ENCODE data around the gene PALLD. TPM values are rescaled to one million over a fixed set of nuclear protein-coding genes. Genes with fewer than 3 reads are reported as not detected.
A peak's percentile ranks its signal among the peaks of the same experiment; 100 is the strongest.

PALLD gene
- total and polyA plus RNA-seq, 2 donors (not counting 3 experiments of a cell fraction or from before 2014, with no cell fraction given), result 13.4 to 48.2 TPM

DNA sequence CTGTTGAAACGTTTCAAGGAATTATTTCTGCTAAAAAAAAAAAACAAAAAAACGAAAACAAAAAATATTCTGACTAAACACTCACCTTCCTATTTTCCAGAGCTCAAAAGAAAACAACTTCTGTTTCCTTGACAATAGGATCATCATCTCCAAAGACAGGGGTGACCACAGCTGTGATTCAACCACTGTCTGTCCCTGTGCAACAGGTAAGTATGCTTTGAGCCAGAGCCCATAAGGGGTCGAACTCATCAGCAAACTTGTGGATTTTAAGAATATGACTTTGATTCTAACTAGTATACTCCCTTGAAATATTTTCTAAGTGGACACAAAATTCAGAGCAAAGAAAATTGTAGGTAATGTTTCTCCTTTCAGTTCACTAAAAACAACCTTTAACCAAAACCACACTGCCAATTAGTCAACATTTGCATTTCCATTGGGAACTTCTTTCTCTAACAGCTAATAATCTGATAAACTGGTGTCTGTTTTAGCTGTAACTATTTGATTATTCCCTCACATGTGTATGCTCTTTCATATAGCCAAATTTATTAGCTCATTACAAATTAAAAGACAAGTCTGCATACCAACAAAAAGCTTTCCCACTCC lies 186.1 kb downstream of the PALLD start:
- ChIA-PET CTCF (interaction anchor here (0.9 to 1.7 kb wide), 7 partner anchors 9 to 169 kb away, joined by 3 to 6 read pairs (median 4); no protein-coding TSS in a partner anchor), POLR2A (interaction anchor here (0.6 kb wide), 1 partner anchor 38 kb away, joined by 3 read pairs; no protein-coding TSS in a partner anchor)
- Histone ChIP-seq H3K9ac (replicated peaks; ENCODE audit: extremely low read depth, insufficient read depth, low read length) (no peak overlapping the region), H2AFZ (ENCODE audit: low read depth, low read length) (no peak overlapping the region), H3K9me1 (replicated peaks; ENCODE audit: control insufficient read depth, extremely low read depth, insufficient read depth, low read length) (no peaks in the 10 kb centered on the region), H3K4me2 (ENCODE audit: insufficient read depth, low read length) (no peak overlapping the region), H3K36me3 (ENCODE audit: control insufficient read depth in 2 of 2, extremely low read depth in 1 of 2, insufficient read depth in 2 of 2, low read length in 2 of 2) (no peaks in the 10 kb centered on the region), H3K4me3 (replicated peaks in 1 of 3; ENCODE audit: insufficient read depth in 1 of 3, low read depth in 1 of 3, low read length in 3 of 3) (no peak overlapping the region), H3K9me3 (replicated peaks; ENCODE audit: control insufficient read depth, insufficient read depth, low read length) (no peaks in the 10 kb centered on the region), H3K4me1 (ENCODE audit: control insufficient read depth, extremely low read depth, insufficient read depth, low read length) (no peaks in the 10 kb centered on the region), H3K27ac (ENCODE audit: insufficient read depth, low read depth, low read length) (no peak overlapping the region), H4K20me1 (replicated peaks; ENCODE audit: control insufficient read depth, extremely low read depth, insufficient read depth, low read length) (no peaks in the 10 kb centered on the region), H3K79me2 (ENCODE audit: control insufficient read depth, insufficient read depth, low read length) (no peaks in the 10 kb centered on the region), H3K27me3 (ENCODE audit: control insufficient read depth in 2 of 2, insufficient read depth in 2 of 2, low read length in 2 of 2) (no peaks in the 10 kb centered on the region)
- BruUV-seq (replicated peaks), result no TSS peak
- DNase-seq (ENCODE audit: low read depth, low spot score), result no peak
- no peak for TF ChIP-seq POLR2A (IDR thresholded peaks at IDR 0.05; ENCODE audit: low read depth, low read length)
- TF ChIP-seq, protein P1, sequence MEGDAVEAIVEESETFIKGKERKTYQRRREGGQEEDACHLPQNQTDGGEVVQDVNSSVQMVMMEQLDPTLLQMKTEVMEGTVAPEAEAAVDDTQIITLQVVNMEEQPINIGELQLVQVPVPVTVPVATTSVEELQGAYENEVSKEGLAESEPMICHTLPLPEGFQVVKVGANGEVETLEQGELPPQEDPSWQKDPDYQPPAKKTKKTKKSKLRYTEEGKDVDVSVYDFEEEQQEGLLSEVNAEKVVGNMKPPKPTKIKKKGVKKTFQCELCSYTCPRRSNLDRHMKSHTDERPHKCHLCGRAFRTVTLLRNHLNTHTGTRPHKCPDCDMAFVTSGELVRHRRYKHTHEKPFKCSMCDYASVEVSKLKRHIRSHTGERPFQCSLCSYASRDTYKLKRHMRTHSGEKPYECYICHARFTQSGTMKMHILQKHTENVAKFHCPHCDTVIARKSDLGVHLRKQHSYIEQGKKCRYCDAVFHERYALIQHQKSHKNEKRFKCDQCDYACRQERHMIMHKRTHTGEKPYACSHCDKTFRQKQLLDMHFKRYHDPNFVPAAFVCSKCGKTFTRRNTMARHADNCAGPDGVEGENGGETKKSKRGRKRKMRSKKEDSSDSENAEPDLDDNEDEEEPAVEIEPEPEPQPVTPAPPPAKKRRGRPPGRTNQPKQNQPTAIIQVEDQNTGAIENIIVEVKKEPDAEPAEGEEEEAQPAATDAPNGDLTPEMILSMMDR (IDR thresholded peaks at IDR 0.05; ENCODE audit: extremely low read depth in 1 of 2, insufficient read depth in 1 of 2, low read depth in 1 of 2, low read length in 2 of 2), result no peak
- dilution Hi-C loops (cut with MboI; ENCODE audit: extremely low pct_ligation_motif_present, low sequenced_read_pairs) (no loop called here), intact Hi-C loops (cut with micrococcal nuclease) (no loop called here)
- FAIRE-seq, result peak; percentile 46

GRCh38 chr4:168683595-168683994 lies 186.7 kb downstream of the PALLD start:
- H2AFZ ChIP-seq (ENCODE audit: low read depth, low read length), result no peak overlapping the region
- BruUV-seq (replicated peaks), result no TSS peak
- dilution Hi-C loops (cut with MboI; ENCODE audit: extremely low pct_ligation_motif_present, low sequenced_read_pairs) (no loop called here), intact Hi-C loops (cut with micrococcal nuclease) (no loop called here)
- H3K4me2 ChIP-seq (ENCODE audit: insufficient read depth, low read length), result no peak overlapping the region
- H3K4me1 ChIP-seq (ENCODE audit: control insufficient read depth, extremely low read depth, insufficient read depth, low read length), result no peaks in the 10 kb centered on the region
- H3K9ac ChIP-seq (replicated peaks; ENCODE audit: extremely low read depth, insufficient read depth, low read length), result no peak overlapping the region
- H3K36me3 ChIP-seq (ENCODE audit: control insufficient read depth in 2 of 2, extremely low read depth in 1 of 2, insufficient read depth in 2 of 2, low read length in 2 of 2), result no peaks in the 10 kb centered on the region
- no peak overlapping the region for H3K27ac ChIP-seq (ENCODE audit: insufficient read depth, low read depth, low read length)
- FAIRE-seq, result no peak
- H3K9me3 ChIP-seq (replicated peaks; ENCODE audit: control insufficient read depth, insufficient read depth, low read length), result no peaks in the 10 kb centered on the region
- no peak for DNase-seq (ENCODE audit: low read depth, low spot score)
- POLR2A ChIA-PET, result no interaction called here
- no peaks in the 10 kb centered on the region for H3K27me3 ChIP-seq (ENCODE audit: control insufficient read depth in 2 of 2, insufficient read depth in 2 of 2, low read length in 2 of 2)
- no peak overlapping the region for H3K4me3 ChIP-seq (replicated peaks in 1 of 3; ENCODE audit: insufficient read depth in 1 of 3, low read depth in 1 of 3, low read length in 3 of 3)
- no peak for TF ChIP-seq POLR2AphosphoS5 (IDR thresholded peaks at IDR 0.05; ENCODE audit: insufficient read depth, low read depth, low read length)
- TF ChIP-seq, protein P1 (IDR thresholded peaks at IDR 0.05; ENCODE audit: extremely low read depth in 1 of 2, insufficient read depth in 1 of 2, low read depth in 1 of 2, low read length in 2 of 2), result no peak
- TF ChIP-seq MYC (IDR thresholded peaks at IDR 0.05; ENCODE audit: low read depth, low read length), result no peak
- no peak for TF ChIP-seq POLR2A (IDR thresholded peaks at IDR 0.05; ENCODE audit: low read depth, low read length)
- no peak for TF ChIP-seq MAX (IDR thresholded peaks at IDR 0.05; ENCODE audit: insufficient read depth, insufficient read length)
- no peak for TF ChIP-seq EZH2 (IDR thresholded peaks at IDR 0.05; ENCODE audit: borderline replicate concordance, low read depth, low read length, severe bottlenecking)
- TF ChIP-seq FOS (IDR thresholded peaks at IDR 0.05; ENCODE audit: borderline replicate concordance, insufficient read depth, low read length), result no peak
- TF ChIP-seq GATA2 (IDR thresholded peaks at IDR 0.05; ENCODE audit: insufficient read depth, insufficient read length, low read depth, low read length), result no peak
- TF ChIP-seq JUN (IDR thresholded peaks at IDR 0.05; ENCODE audit: borderline replicate concordance, insufficient read depth, insufficient read length, low read depth), result no peak
- H3K9me1 ChIP-seq (replicated peaks; ENCODE audit: control insufficient read depth, extremely low read depth, insufficient read depth, low read length), result no peaks in the 10 kb centered on the region
- no peaks in the 10 kb centered on the region for H4K20me1 ChIP-seq (replicated peaks; ENCODE audit: control insufficient read depth, extremely low read depth, insufficient read depth, low read length)
- CTCF ChIA-PET, result interaction anchor here (1.6 to 1.7 kb wide), 3 partner anchors 9 to 98 kb away, joined by 4 to 6 read pairs (median 6); no protein-coding TSS in a partner anchor
- no peaks in the 10 kb centered on the region for H3K79me2 ChIP-seq (ENCODE audit: control insufficient read depth, insufficient read depth, low read length)

Data from endothelial cell of umbilical vein (primary cell).